A673 (cell line): ENCODE results near the gene KCNC1.

Source experiments
- CTCF ChIP-seq: fragments of 300-800, 200-600 bp; sonication (generic); conservative IDR thresholded peaks from 2 replicates; pipeline ENCODE4 v1.5.1; 2017; ENCODE audit warnings: low read depth, mild to moderate bottlenecking, antibody characterized with exemption, low read length, moderate library complexity, mixed read lengths
- EZH2 ChIP-seq: fragments of 200-600 bp; sonication (generic); IDR thresholded peaks from 2 replicates; pipeline ENCODE4 v1.6.1; 2017; ENCODE audit warnings: borderline replicate concordance, low read depth, mild to moderate bottlenecking, mixed read lengths, antibody characterized with exemption, low read length; ENCODE audit not compliant: poor library complexity, severe bottlenecking

- TF ChIP-seq CTCF (no peak), EZH2 (no peak)
Measured at GRCh38 chr11:17775035-17775348, 40.4 kb downstream of the KCNC1 start.
